NCI-H2227 (cell line): ENCODE data around the gene LRMDA.

ENCODE experiments used
- DNase-seq: peaks from one replicate; lab custom pipeline; 2025; ENCODE audit not compliant: unreplicated experiment; lab: John Stamatoyannopoulos, UW

LRMDA gene

GRCh38 chr10:75568450-75569130 lies 137.2 kb downstream of the LRMDA start:
- no peak for DNase-seq

GRCh38 chr10:75569506-75569905 lies 138.1 kb downstream of the LRMDA start:
- no peak for DNase-seq

GRCh38 chr10:75572478-75572877 lies 141.1 kb downstream of the LRMDA start:
- no peak for DNase-seq

GRCh38 chr10:75575940-75576339 lies 144.5 kb downstream of the LRMDA start:
- no peak for DNase-seq

- DNase-seq: no peak
Measured at GRCh38 chr10:75582102-75582501, 150.7 kb downstream of the LRMDA start.

- no peak for DNase-seq
Measured at GRCh38 chr10:75585294-75585693, 153.9 kb downstream of the LRMDA start.

GRCh38 chr10:75586814-75587213 lies 155.4 kb downstream of the LRMDA start:
- no peak for DNase-seq

- no peak for DNase-seq
Measured at GRCh38 chr10:75588031-75588430, 156.6 kb downstream of the LRMDA start.

- no peak for DNase-seq
Measured at GRCh38 chr10:75589895-75590654, 158.7 kb downstream of the LRMDA start.

- DNase-seq: peak; percentile 32
Measured at GRCh38 chr10:75592151-75592787, 160.8 kb downstream of the LRMDA start.

GRCh38 chr10:75592791-75593643 lies 161.6 kb downstream of the LRMDA start:
- DNase-seq: peak; percentile 61

GRCh38 chr10:75593692-75594556 lies 162.5 kb downstream of the LRMDA start:
- DNase-seq: peak; percentile 28

- no peak for DNase-seq
Measured at GRCh38 chr10:75596930-75597620, 165.7 kb downstream of the LRMDA start.

- DNase-seq: peak; percentile 36
Measured at GRCh38 chr10:75597773-75598440, 166.5 kb downstream of the LRMDA start.

GRCh38 chr10:75598998-75599397 lies 167.6 kb downstream of the LRMDA start:
- DNase-seq: peak; percentile 42

GRCh38 chr10:75599875-75600648 lies 168.6 kb downstream of the LRMDA start:
- DNase-seq: peak; percentile 45

- peak; percentile 76 for DNase-seq
Measured at GRCh38 chr10:75600833-75601232, 169.4 kb downstream of the LRMDA start.

GRCh38 chr10:75602341-75602740 lies 170.9 kb downstream of the LRMDA start:
- no peak for DNase-seq
